IMR-90 (cell line): ENCODE data around the gene NCAPH2. TPM values are rescaled to one million over a fixed set of nuclear protein-coding genes. Genes with fewer than 3 reads are reported as not detected.
A peak's percentile ranks its signal among the peaks of the same experiment; 100 is the strongest.

Experiments used
- ATAC-seq: fragments of 200-7000 bp; cut with Tn5 transposase; 2 replicates; pipeline ENCODE4 v1.9.1; 2020; ENCODE audit warnings: low read depth, mild to moderate bottlenecking, moderate library complexity
- BruUV-seq: library from RNA; stranded (reverse); fragments of 400-500 nt; replicated peaks from 2 replicates; lab custom pipeline; 2021; lab: Mats Ljungman, UMichigan
- CTCF ChIA-PET: fragments of 300-600 bp; formaldehyde crosslinking; extraction: SDS; loops from one replicate; lab custom pipeline; 2021; ENCODE audit warnings: antibody characterized with exemption; lab: Yijun Ruan, JAX
- POLR2A ChIA-PET: fragments of 300-600 bp; sonication (Branson Sonifier 250); formaldehyde crosslinking; loops from one replicate; lab custom pipeline; 2022; ENCODE audit warnings: antibody characterized with exemption; ENCODE audit not compliant: unreplicated experiment; lab: Charles Lee
- DNase-seq: peaks from one replicate; pipeline ENCODE4 v3.0.0; 2013
- H2AFZ ChIP-seq: replicated peaks from 2 replicates; pipeline ENCODE3; 2013; ENCODE audit warnings: low read length, mild to moderate bottlenecking; ENCODE audit not compliant: poor library complexity
- H2AK5ac ChIP-seq: 2 replicates; pipeline ENCODE4 v1.6.1; 2013; ENCODE audit warnings: low read depth, low read length, inconsistent platforms
- H2AK9ac ChIP-seq: replicated peaks from 2 replicates; pipeline ENCODE3; 2013; ENCODE audit warnings: mild to moderate bottlenecking, low read depth, low read length, moderate library complexity; ENCODE audit not compliant: poor library complexity
- H2BK120ac ChIP-seq: 2 replicates; pipeline ENCODE4 v1.6.1; 2013; ENCODE audit warnings: low read depth, low read length, inconsistent platforms
- H2BK15ac ChIP-seq: 3 replicates; pipeline ENCODE4 v1.6.1; 2013; ENCODE audit warnings: low read depth, low read length, inconsistent platforms
- H2BK20ac ChIP-seq: 2 replicates; pipeline ENCODE4 v1.6.1; 2013; ENCODE audit warnings: low read depth, mild to moderate bottlenecking, inconsistent platforms, low read length, moderate library complexity
- H2BK5ac ChIP-seq: 2 replicates; pipeline ENCODE4 v1.6.1; 2013; ENCODE audit warnings: mild to moderate bottlenecking, low read depth, low read length, inconsistent platforms; ENCODE audit not compliant: poor library complexity, severe bottlenecking
- H3K14ac ChIP-seq: replicated peaks from 2 replicates; pipeline ENCODE4 v1.6.1; 2013; ENCODE audit warnings: low read depth, low read length, inconsistent platforms
- H3K18ac ChIP-seq: 2 replicates; pipeline ENCODE4 v1.6.1; 2013; ENCODE audit warnings: low read depth, low read length, control low read depth
- H3K23ac ChIP-seq: 2 replicates; pipeline ENCODE4 v1.6.1; 2013; ENCODE audit warnings: low read depth, low read length, inconsistent platforms
- H3K27ac ChIP-seq: 2 replicates; pipeline ENCODE4 v1.5.1; 2013; ENCODE audit warnings: mild to moderate bottlenecking, control low read depth, low read length; ENCODE audit not compliant: insufficient read depth
- H3K27me3 ChIP-seq: 2 replicates; pipeline ENCODE4 v1.6.1; 2013; ENCODE audit warnings: low read length; ENCODE audit not compliant: control insufficient read depth, insufficient read depth
- H3K36me3 ChIP-seq: 2 replicates; pipeline ENCODE4 v1.6.1; 2013; ENCODE audit warnings: low read length, mixed read lengths; ENCODE audit not compliant: control insufficient read depth, insufficient read depth
- H3K4ac ChIP-seq: 2 replicates; pipeline ENCODE4 v1.6.1; 2013; ENCODE audit warnings: low read depth, low read length, inconsistent platforms
- H3K4me1 ChIP-seq: 2 replicates; pipeline ENCODE4 v1.6.1; 2013; ENCODE audit warnings: low read length, mixed read lengths; ENCODE audit not compliant: control insufficient read depth, insufficient read depth
- H3K4me2 ChIP-seq: 2 replicates; pipeline ENCODE4 v1.6.1; 2013; ENCODE audit warnings: low read depth, mild to moderate bottlenecking, control low read depth, low read length, moderate library complexity
- H3K4me3 ChIP-seq: 2 replicates; pipeline ENCODE4 v1.5.1; 2013; ENCODE audit warnings: low read depth, mild to moderate bottlenecking, control low read depth, low read length, moderate library complexity; ENCODE audit not compliant: insufficient read depth
- H3K56ac ChIP-seq: 2 replicates; pipeline ENCODE4 v1.6.1; 2013; ENCODE audit warnings: low read length, inconsistent platforms; ENCODE audit not compliant: insufficient read depth; ENCODE audit errors: extremely low read depth
- H3K79me1 ChIP-seq, 2 experiments: 2 replicates each; pipeline ENCODE4 v1.6.1; 2013; ENCODE audit warnings: low read length in 2 of 2, inconsistent platforms in 1 of 2, low read depth in 1 of 2
- H3K9ac ChIP-seq: 2 replicates; pipeline ENCODE4 v1.6.1; 2013; ENCODE audit warnings: low read depth, low read length, control low read depth
- H3K9me1 ChIP-seq: 2 replicates; pipeline ENCODE4 v1.6.1; 2013; ENCODE audit warnings: low read length, inconsistent platforms; ENCODE audit not compliant: insufficient read depth
- H3K9me3 ChIP-seq: 2 replicates; pipeline ENCODE4 v1.6.1; 2013; ENCODE audit warnings: low read length; ENCODE audit not compliant: control insufficient read depth, insufficient read depth
- H4K20me1 ChIP-seq: 2 replicates; pipeline ENCODE4 v1.6.1; 2013; ENCODE audit warnings: low read length, inconsistent platforms; ENCODE audit not compliant: insufficient read depth
- H4K5ac ChIP-seq: 2 replicates; pipeline ENCODE4 v1.6.1; 2013; ENCODE audit warnings: mild to moderate bottlenecking, low read depth, low read length, control low read depth
- H4K8ac ChIP-seq, 2 experiments: 2 replicates each; pipeline ENCODE4 v1.6.1; 2013; ENCODE audit warnings: low read depth in 2 of 2, low read length in 2 of 2, control low read depth in 1 of 2, inconsistent platforms in 1 of 2
- H4K91ac ChIP-seq: 2 replicates; pipeline ENCODE4 v1.6.1; 2013; ENCODE audit warnings: low read depth, low read length, inconsistent platforms; ENCODE audit not compliant: insufficient read depth
- CEBPB ChIP-seq: IDR thresholded peaks from 2 replicates; pipeline ENCODE4 v1.6.1; 2012; ENCODE audit warnings: low read depth, low read length, improper control_type of control experiment
- CHD1 ChIP-seq: IDR thresholded peaks from 2 replicates; pipeline ENCODE4 v1.6.1; 2012; ENCODE audit warnings: low read depth, low read length, improper control_type of control experiment
- MXI1 ChIP-seq: IDR thresholded peaks from 2 replicates; pipeline ENCODE4 v1.6.1; 2012; ENCODE audit warnings: low read depth, mild to moderate bottlenecking, low read length, moderate library complexity, borderline replicate concordance
- NFE2L2 ChIP-seq: fragments of 150-350 bp; IDR thresholded peaks from 2 replicates; pipeline ENCODE4 v1.6.1; 2016; ENCODE audit warnings: low read depth, mild to moderate bottlenecking, low read length
- SMC3 ChIP-seq: fragments of 150-350 bp; IDR thresholded peaks from 2 replicates; pipeline ENCODE4 v1.6.1; 2016; ENCODE audit warnings: low read depth, mild to moderate bottlenecking, antibody characterized with exemption, low read length, moderate library complexity
- USF2 ChIP-seq: fragments of 150-350 bp; IDR thresholded peaks from 2 replicates; pipeline ENCODE4 v1.6.1; 2017; ENCODE audit warnings: mild to moderate bottlenecking, antibody characterized with exemption, low read length, low read depth
- WGBS, 2 experiments: methylation state at CpG; one replicate each; pipeline versions ENCODE4 v1.1.5 to v1.1.7; 2013; ENCODE audit warnings: missing lambda C conversion rate in 2 of 2; ENCODE audit not compliant: insufficient read length in 1 of 2; ENCODE audit errors: extremely low coverage in 2 of 2; 5-methylcytosine and 5-hydroxymethylcytosine counted together
- dilution Hi-C: fragments of 300-500 bp; cut with HindIII; formaldehyde crosslinking; loops from one replicate; pipeline ENCODE4 v1.14.3; 2018; ENCODE audit warnings: low sequenced_read_pairs; ENCODE audit not compliant: unreplicated experiment
- in situ Hi-C: fragments of 300-500 bp; cut with MboI; formaldehyde crosslinking; loops from 3 replicates; pipeline ENCODE4 v1.14.3; 2019; ENCODE audit warnings: low sequenced_read_pairs, inconsistent platforms, mixed read lengths
- intact Hi-C: fragments of 100-400 bp; cut with micrococcal nuclease; formaldehyde crosslinking; loops from 2 replicates; pipeline ENCODE4 v1.10.0; 2022
- polyA plus RNA-seq, 3 experiments: library from polyadenylated mRNA; depleted of rRNA; stranded (reverse); fragments of >200 nt; gene quantifications; 2 replicates each; pipeline ENCODE4 v1.2.3, GENCODE V29; 2012; ENCODE audit warnings: low replicate concordance in 1 of 3
- total RNA-seq: library from RNA; depleted of rRNA; stranded (reverse); fragments of >200 nt; gene quantifications from 2 replicates; pipeline ENCODE4 v1.2.3, GENCODE V29; 2012

Gene NCAPH2
- total and polyA plus RNA-seq, 2 of the 4 experiments (the other 2 are of a cell fraction), result 30.2 to 38.5 TPM

DNA sequence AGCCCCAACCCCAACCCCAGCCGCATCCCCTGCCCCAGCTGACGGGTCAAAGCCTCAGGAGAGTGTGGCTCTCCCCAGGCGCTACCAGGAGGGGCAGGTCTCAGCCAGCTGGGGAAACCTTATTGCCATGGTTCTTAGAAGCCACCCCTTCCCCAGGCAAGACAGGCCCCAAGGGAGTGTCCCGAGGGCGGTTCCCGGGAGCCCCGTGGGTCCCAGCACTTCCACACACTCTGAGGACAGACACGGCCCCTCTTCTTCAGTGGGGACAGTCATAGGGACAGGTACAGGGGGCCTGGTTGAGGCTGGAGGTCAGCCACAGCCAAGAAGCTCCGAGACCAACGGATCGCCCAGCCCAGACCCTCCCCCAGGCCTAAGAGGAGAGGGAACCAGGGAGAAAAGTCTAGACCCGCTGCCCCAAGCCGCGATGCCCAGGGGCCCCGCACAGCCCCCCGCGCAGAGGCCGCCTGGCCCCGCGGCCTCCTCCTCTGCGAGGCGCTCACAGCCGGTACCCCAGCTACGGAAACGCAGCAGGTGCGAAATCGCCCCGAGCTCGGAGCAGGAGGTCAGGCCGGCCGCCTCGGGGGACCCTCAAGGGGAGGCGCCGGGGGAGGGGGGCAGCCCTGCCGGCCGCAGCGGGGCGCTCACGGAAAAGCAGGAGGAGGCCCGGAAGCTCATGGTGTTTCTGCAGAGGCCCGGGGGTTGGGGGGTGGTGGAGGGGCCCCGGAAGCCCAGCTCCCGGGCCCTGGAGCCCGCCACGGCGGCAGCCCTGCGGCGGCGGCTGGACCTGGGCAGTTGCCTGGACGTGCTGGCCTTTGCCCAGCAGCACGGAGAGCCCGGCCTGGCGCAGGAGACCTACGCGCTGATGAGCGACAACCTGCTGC lies 40.3 kb downstream of the NCAPH2 start:
- Histone ChIP-seq H3K79me1 (no peaks in the 10 kb centered on the region), H3K27me3 (peaks cover 76% of the 10 kb centered on the region), H3K23ac (no peak overlapping the region), H3K14ac (no peak overlapping the region), H3K9me1 (no peaks in the 10 kb centered on the region), H4K8ac (no peak overlapping the region), H2BK5ac (no peak overlapping the region), H3K27ac (no peak overlapping the region), H3K9me3 (no peaks in the 10 kb centered on the region), H3K4me1 (no peaks in the 10 kb centered on the region; the same call in 1 of the 2 replicates), H3K4me2 (no peak overlapping the region), H3K56ac (no peak overlapping the region), H3K4ac (no peak overlapping the region), H2BK15ac (no peak overlapping the region), H2AK5ac (no peak overlapping the region), H4K20me1 (no peaks in the 10 kb centered on the region), H3K18ac (no peak overlapping the region), H3K9ac (no peak overlapping the region), H4K91ac (no peak overlapping the region), H2AK9ac (no peak overlapping the region), H2BK120ac (no peak overlapping the region), H4K5ac (no peak overlapping the region), H3K36me3 (no peaks in the 10 kb centered on the region), H3K4me3 (no peak overlapping the region), H2BK20ac (no peak overlapping the region), H2AFZ (peak overlapping the region; percentile 14)
- ChIA-PET POLR2A (no interaction called here), CTCF (interaction anchor here (0.9 kb wide), 1 partner anchor 23 kb away, joined by 3 read pairs; the partner anchor contains the start of gene SCO2)
- ATAC-seq (no peak), DNase-seq (no peak)
- TF ChIP-seq CEBPB, result no peak
- TF ChIP-seq CHD1, result no peak
- no peak for TF ChIP-seq MXI1
- no peak for TF ChIP-seq USF2
- TF ChIP-seq NFE2L2, result no peak
- no peak for TF ChIP-seq SMC3
- intact Hi-C loops (no loop called here), dilution Hi-C loops (no loop called here), in situ Hi-C loops (no loop called here)
- BruUV-seq, result no TSS peak
- 16% methylated on average over 11 of the region's 56 CpGs; no CpG with 5 or more reads in 1 of the 2 experiments for WGBS, 2 experiments
